Activated CD8-positive, alpha-beta memory T cell treated with anti-CD3 and anti-CD28 coated beads, Interleukin-2, amount 50 U/mL, for 4 hours (primary cell): ENCODE results near the gene FANCC.

Source experiments
- DNase-seq: peaks from one replicate; pipeline ENCODE4 v3.0.0-alpha.2; 2020

Gene FANCC

GRCh38 chr9:95112436-95113280 lies 204.9 kb downstream of the FANCC start:
- no peak for DNase-seq

- no peak for DNase-seq
Measured at GRCh38 chr9:95111716-95112115, 205.8 kb downstream of the FANCC start.

- no peak for DNase-seq
Measured at GRCh38 chr9:95110921-95111525, 206.5 kb downstream of the FANCC start.

GRCh38 chr9:95109456-95109855 lies 208.1 kb downstream of the FANCC start:
- DNase-seq = no peak

- DNase-seq = no peak
Measured at GRCh38 chr9:95108777-95109176, 208.7 kb downstream of the FANCC start.

- DNase-seq = no peak
Measured at GRCh38 chr9:95107976-95108375, 209.5 kb downstream of the FANCC start.

- no peak for DNase-seq
Measured at GRCh38 chr9:95107001-95107749, 210.3 kb downstream of the FANCC start.

- no peak for DNase-seq
Measured at GRCh38 chr9:95105519-95106287, 211.8 kb downstream of the FANCC start.

- DNase-seq = no peak
Measured at GRCh38 chr9:95104980-95105379, 212.5 kb downstream of the FANCC start.

- DNase-seq = no peak
Measured at GRCh38 chr9:95104581-95104960, 212.9 kb downstream of the FANCC start.

GRCh38 chr9:95103871-95104580 lies 213.5 kb downstream of the FANCC start:
- DNase-seq = no peak

- no peak for DNase-seq
Measured at GRCh38 chr9:95103281-95103771, 214.2 kb downstream of the FANCC start.

GRCh38 chr9:95102572-95102971 lies 214.9 kb downstream of the FANCC start:
- no peak for DNase-seq

- no peak for DNase-seq
Measured at GRCh38 chr9:95102001-95102433, 215.5 kb downstream of the FANCC start.

GRCh38 chr9:95101326-95101725 lies 216.2 kb downstream of the FANCC start:
- DNase-seq = no peak

GRCh38 chr9:95100071-95100627 lies 217.4 kb downstream of the FANCC start:
- no peak for DNase-seq

GRCh38 chr9:95099321-95100070 lies 218.0 kb downstream of the FANCC start:
- no peak for DNase-seq

- DNase-seq = no peak
Measured at GRCh38 chr9:95098391-95098921, 219.1 kb downstream of the FANCC start.

GRCh38 chr9:95097279-95097678 lies 220.2 kb downstream of the FANCC start:
- no peak for DNase-seq

GRCh38 chr9:95096807-95097206 lies 220.7 kb downstream of the FANCC start:
- no peak for DNase-seq

- no peak for DNase-seq
Measured at GRCh38 chr9:95096381-95096780, 221.1 kb downstream of the FANCC start.
